Mesothelial cell of epicardium (in vitro differentiated cells): ENCODE results near the gene AOPEP. TPM values are rescaled to one million over a fixed set of nuclear protein-coding genes. Genes with fewer than 3 reads are reported as not detected.

ENCODE experiments used
- DNase-seq, 2 experiments: peaks; one replicate each; pipeline ENCODE4 v3.0.0; 2021; ENCODE audit warnings: low spot score in 2 of 2; ENCODE audit not compliant: unreplicated experiment in 2 of 2
- H3K27ac Mint-ChIP-seq: 2 replicates; pipeline ENCODE4 v1.8.0; 2021; ENCODE audit warnings: mixed read lengths
- H3K27me3 Mint-ChIP-seq: 2 replicates; pipeline ENCODE4 v1.8.0; 2021; ENCODE audit warnings: low read depth, mixed read lengths
- H3K36me3 Mint-ChIP-seq: 2 replicates; pipeline ENCODE4 v1.8.0; 2021; ENCODE audit warnings: mixed read lengths
- H3K4me1 Mint-ChIP-seq: 2 replicates; pipeline ENCODE4 v1.8.0; 2021; ENCODE audit warnings: mixed read lengths
- H3K4me3 Mint-ChIP-seq: 2 replicates; pipeline ENCODE4 v1.8.0; 2021; ENCODE audit warnings: mild to moderate bottlenecking, moderate library complexity, mixed read lengths
- H3K9me3 Mint-ChIP-seq: 2 replicates; pipeline ENCODE4 v1.8.0; 2021; ENCODE audit warnings: mixed read lengths
- CTCF ChIP-seq: fragments of 200-600 bp; sonication (generic); IDR thresholded peaks from one replicate; pipeline ENCODE4 v1.5.0; 2021; ENCODE audit warnings: antibody characterized with exemption; ENCODE audit not compliant: unreplicated experiment
- total RNA-seq: library from RNA; stranded (reverse); gene quantifications from 3 replicates; pipeline ENCODE4 v1.2.1, GENCODE V29; 2021

The AOPEP gene
- total RNA-seq, 1 donor from 2014 or later = 63.0 TPM

- Mint-ChIP-seq H3K27me3 (no peaks in the 10 kb centered on the region), H3K27ac (peak overlapping the region; percentile 97), H3K36me3 (no peaks in the 10 kb centered on the region), H3K4me3 (peak overlapping the region; percentile 6), H3K4me1 (peaks cover 72% of the 10 kb centered on the region), H3K9me3 (no peaks in the 10 kb centered on the region)
- no peak for TF ChIP-seq CTCF
- no peak for DNase-seq
Measured at GRCh38 chr9:94867281-94867841, 140.9 kb downstream of the AOPEP start.

- Mint-ChIP-seq H3K4me3 (no peak overlapping the region), H3K27ac (peak overlapping the region; percentile 97)
- TF ChIP-seq CTCF = no peak
Measured at GRCh38 chr9:94867842-94868312, 141.4 kb downstream of the AOPEP start.

GRCh38 chr9:94868464-94868863, 142.0 kb downstream of the AOPEP start:
- no peak for DNase-seq
- Mint-ChIP-seq H3K27me3 (no peaks in the 10 kb centered on the region), H3K4me1 (peaks cover 83% of the 10 kb centered on the region), H3K27ac (peak overlapping the region; percentile 97), H3K9me3 (no peaks in the 10 kb centered on the region), H3K36me3 (no peaks in the 10 kb centered on the region), H3K4me3 (no peak overlapping the region)
- no peak for TF ChIP-seq CTCF

More at GRCh38 chr9:94867842-94868312, 141.4 kb downstream of the AOPEP start:
- Mint-ChIP-seq H3K27me3 (no peaks in the 10 kb centered on the region), H3K4me1 (peaks cover 77% of the 10 kb centered on the region), H3K36me3 (no peaks in the 10 kb centered on the region), H3K9me3 (no peaks in the 10 kb centered on the region)
- no peak for DNase-seq

- Mint-ChIP-seq H3K36me3 (no peaks in the 10 kb centered on the region), H3K27me3 (no peaks in the 10 kb centered on the region), H3K4me3 (no peak overlapping the region), H3K4me1 (peaks cover 76% of the 10 kb centered on the region), H3K27ac (peak overlapping the region; percentile 81), H3K9me3 (no peaks in the 10 kb centered on the region)
- TF ChIP-seq CTCF = no peak
- DNase-seq = no peak
Measured at GRCh38 chr9:94869415-94869843, 142.9 kb downstream of the AOPEP start.

GRCh38 chr9:94870465-94870792, 143.9 kb downstream of the AOPEP start:
- no peaks in the 10 kb centered on the region for H3K27me3 Mint-ChIP-seq
- no peaks in the 10 kb centered on the region for H3K36me3 Mint-ChIP-seq
- TF ChIP-seq CTCF = no peak
- no peak overlapping the region for H3K4me3 Mint-ChIP-seq
- no peaks in the 10 kb centered on the region for H3K9me3 Mint-ChIP-seq
- no peak for DNase-seq
- H3K4me1 Mint-ChIP-seq = peaks cover 74% of the 10 kb centered on the region
- H3K27ac Mint-ChIP-seq = peak overlapping the region; percentile 86
